Stimulated activated CD8-positive, alpha-beta memory T cell treated with anti-CD3 and anti-CD28 coated beads, Interleukin-12 subunit alpha, Interleukin-12 subunit beta, amount 100 ng/mL, for 1 hour (primary cell): ENCODE results near the gene PRKAG2.
"Not testable (repeated sequence)": the region's sequence is repeated elsewhere in the genome, so short reads cannot be mapped to it uniquely, and the experiment has no call there.

Experiments used
- DNase-seq: peaks from one replicate; pipeline ENCODE4 v3.0.0-alpha.2; 2020; ENCODE audit warnings: low read depth

PRKAG2 gene

GRCh38 chr7:151834271-151835035 lies 42.5 kb downstream of the PRKAG2 start:
- no peak for DNase-seq

- DNase-seq: no peak
Measured at GRCh38 chr7:151833691-151834090, 43.2 kb downstream of the PRKAG2 start.

GRCh38 chr7:151833213-151833651 lies 43.7 kb downstream of the PRKAG2 start:
- no peak for DNase-seq

- no peak for DNase-seq
Measured at GRCh38 chr7:151832656-151833055, 44.3 kb downstream of the PRKAG2 start.

GRCh38 chr7:151832138-151832537 lies 44.8 kb downstream of the PRKAG2 start:
- no peak for DNase-seq

- DNase-seq: no peak
Measured at GRCh38 chr7:151831606-151832005, 45.3 kb downstream of the PRKAG2 start.

GRCh38 chr7:151830121-151830830 lies 46.6 kb downstream of the PRKAG2 start:
- no peak for DNase-seq

- DNase-seq: no peak
Measured at GRCh38 chr7:151829707-151830106, 47.2 kb downstream of the PRKAG2 start.

GRCh38 chr7:151827620-151828019 lies 49.3 kb downstream of the PRKAG2 start:
- DNase-seq: no peak

GRCh38 chr7:151826316-151826715 lies 50.6 kb downstream of the PRKAG2 start:
- DNase-seq: not testable (repeated sequence)

- no peak for DNase-seq
Measured at GRCh38 chr7:151825721-151826120, 51.2 kb downstream of the PRKAG2 start.

GRCh38 chr7:151824373-151824933 lies 52.5 kb downstream of the PRKAG2 start:
- no peak for DNase-seq

- DNase-seq: no peak
Measured at GRCh38 chr7:151823566-151824372, 53.1 kb downstream of the PRKAG2 start.

GRCh38 chr7:151822541-151823181 lies 54.3 kb downstream of the PRKAG2 start:
- DNase-seq: no peak

GRCh38 chr7:151821806-151822540 lies 54.9 kb downstream of the PRKAG2 start:
- DNase-seq: no peak

- DNase-seq: no peak
Measured at GRCh38 chr7:151821226-151821625, 55.7 kb downstream of the PRKAG2 start.

- no peak for DNase-seq
Measured at GRCh38 chr7:151820491-151821105, 56.3 kb downstream of the PRKAG2 start.

GRCh38 chr7:151819866-151820265 lies 57.0 kb downstream of the PRKAG2 start:
- no peak for DNase-seq

GRCh38 chr7:151818674-151819519 lies 58.0 kb downstream of the PRKAG2 start:
- no peak for DNase-seq
